Measurements from ENCODE around the gene GRM7.

- TF ChIP-seq POLR2AphosphoS5 (IDR thresholded peaks at IDR 0.05; ENCODE audit: low read depth, low read length) (no peak), REST (IDR thresholded peaks at IDR 0.05; ENCODE audit: insufficient read depth in 1 of 2, low read depth in 2 of 2, low read length in 2 of 2) (no peak), SIN3A (IDR thresholded peaks at IDR 0.05; ENCODE audit: borderline replicate concordance, insufficient read depth, low read length) (no peak), TAF1 (IDR thresholded peaks at IDR 0.05; ENCODE audit: borderline replicate concordance, insufficient read depth, low read length) (no peak)
These were observed 133.3 kb downstream of the GRM7 start for GRCh38 chr3:6994081-6994668.

Data from PFSK-1 (cell line).